HepG2 (cell line): Measurements from ENCODE around the gene TMEM167B. TPM values are rescaled to one million over a fixed set of nuclear protein-coding genes. Genes with fewer than 3 reads are reported as not detected.

Experiments
- ATAC-seq: fragments of 200-7000 bp; cut with Tn5 transposase; 3 replicates; pipeline ENCODE4 v1.9.1; 2020; ENCODE audit warnings: mild to moderate bottlenecking, moderate library complexity
- BruUV-seq: library from RNA; stranded (reverse); fragments of 400-500 nt; replicated peaks from 2 replicates; lab custom pipeline; 2021; lab: Mats Ljungman, UMichigan
- CTCF ChIA-PET: fragments of 300-600 bp; formaldehyde crosslinking; extraction: SDS; loops from one replicate; lab custom pipeline; 2021; ENCODE audit warnings: low total read pairs, inconsistent platforms, low intra/inter-chr PET ratio; lab: Yijun Ruan, JAX
- POLR2A ChIA-PET: fragments of 350-600 bp; sonication (Branson Sonifier 250); formaldehyde crosslinking; loops from one replicate; lab custom pipeline; 2020; ENCODE audit warnings: antibody characterized with exemption, inconsistent platforms; lab: Yijun Ruan, JAX
- DNase-seq: peaks from one replicate; pipeline ENCODE4 v3.0.0-alpha.2; 2015; ENCODE audit warnings: low spot score
- FAIRE-seq: peaks from 3 replicates; lab custom pipeline; 2011; peaks lifted over from hg19 to GRCh38; lab: Jason Lieb, UNC
- H2AFZ ChIP-seq: one replicate; pipeline ENCODE4 v1.6.1; 2011; ENCODE audit warnings: low read length, inconsistent platforms
- H3K27ac ChIP-seq: fragments of 300-600 bp; 3 replicates; pipeline ENCODE4 v1.8.0; 2011; ENCODE audit warnings: mixed run types, mild to moderate bottlenecking, mixed read lengths, low read length, inconsistent platforms; ENCODE audit not compliant: insufficient read depth; ENCODE audit errors: extremely low read length
- H3K27me3 ChIP-seq, 2 experiments: fragments of 200-600 bp in 1 of 2; 2 replicates in 1 of 2; 3 replicates in 1 of 2; pipeline versions ENCODE4 v1.6.0 to v1.8.0; 2011; ENCODE audit warnings: low read length in 2 of 2, mild to moderate bottlenecking in 2 of 2, moderate library complexity in 2 of 2, inconsistent platforms in 1 of 2; ENCODE audit not compliant: insufficient read depth in 2 of 2, control insufficient read depth in 1 of 2
- H3K36me3 ChIP-seq, 2 experiments: fragments of 200-600 bp in 1 of 2; replicated peaks in 1 of 2; 2 replicates in 1 of 2; 3 replicates in 1 of 2; pipeline versions ENCODE4 v1.5.1 to v1.8.0; 2011; ENCODE audit warnings: low read length in 2 of 2, inconsistent platforms in 1 of 2; ENCODE audit not compliant: insufficient read depth in 2 of 2, control insufficient read depth in 1 of 2
- H3K4me1 ChIP-seq: 2 replicates; pipeline ENCODE4 v1.5.1; 2012; ENCODE audit warnings: low read length, inconsistent platforms; ENCODE audit not compliant: insufficient read depth
- H3K4me2 ChIP-seq: 2 replicates; pipeline ENCODE4 v1.6.0; 2011; ENCODE audit warnings: low read depth, low read length, inconsistent platforms
- H3K4me3 ChIP-seq, 3 experiments: fragments of 200-600 bp in 1 of 3; sonication (generic), shearing (Covaris generic) in 1 of 3; replicated peaks in 1 of 3; 2 replicates each; pipeline ENCODE4 v1.5.1; 2011 to 2016; ENCODE audit warnings: low read length in 3 of 3, inconsistent platforms in 2 of 3, low read depth in 2 of 3, mild to moderate bottlenecking in 2 of 3, control low read depth in 1 of 3, mixed read lengths in 1 of 3; ENCODE audit not compliant: insufficient read depth in 1 of 3
- H3K79me2 ChIP-seq: one replicate; pipeline ENCODE4 v1.6.1; 2011; ENCODE audit warnings: low read length, inconsistent platforms; ENCODE audit not compliant: insufficient read depth
- H3K9ac ChIP-seq: 2 replicates; pipeline ENCODE4 v1.6.0; 2011; ENCODE audit warnings: mild to moderate bottlenecking, low read depth, low read length, inconsistent platforms; ENCODE audit not compliant: insufficient read depth
- H3K9me3 ChIP-seq: 2 replicates; pipeline ENCODE4 v1.5.1; 2012; ENCODE audit warnings: mild to moderate bottlenecking, low read length
- H4K20me1 ChIP-seq: 2 replicates; pipeline ENCODE4 v1.6.0; 2011; ENCODE audit warnings: inconsistent platforms, mild to moderate bottlenecking, low read length, moderate library complexity; ENCODE audit not compliant: insufficient read depth
- EP300 ChIP-seq, 3 experiments: sonication (generic) in 1 of 3; formaldehyde crosslinking in 1 of 3; IDR thresholded peaks; 2 replicates each; pipeline versions ENCODE4 v1.5.1 to v1.6.1; 2011 to 2020; ENCODE audit warnings: low read depth in 2 of 3, low read length in 2 of 3, borderline replicate concordance in 1 of 3, improper control_type of control experiment in 1 of 3, mild to moderate bottlenecking in 1 of 3, missing genetic modification reagents in 1 of 3, moderate library complexity in 1 of 3
- FOXA3 ChIP-seq: IDR thresholded peaks from 2 replicates; pipeline ENCODE4 v1.6.1; 2016; ENCODE audit warnings: missing genetic modification reagents, missing compliant biosample characterization
- GPBP1L1 ChIP-seq: sonication (generic); formaldehyde crosslinking; IDR thresholded peaks from 2 replicates; pipeline ENCODE4 v1.5.0; 2020; ENCODE audit warnings: mild to moderate bottlenecking, missing genetic modification reagents
- HNRNPLL ChIP-seq: fragments of 200-400 bp; formaldehyde crosslinking; IDR thresholded peaks from 2 replicates; pipeline ENCODE4 v1.6.1; 2017; ENCODE audit warnings: mild to moderate bottlenecking, low read depth, low read length; ENCODE audit not compliant: poor library complexity, severe bottlenecking
- ISX ChIP-seq: sonication (generic); formaldehyde crosslinking; conservative IDR thresholded peaks from 2 replicates; pipeline ENCODE4 v1.5.0; 2020; ENCODE audit warnings: missing genetic modification reagents
- RCOR2 ChIP-seq: IDR thresholded peaks from 2 replicates; pipeline ENCODE4 v1.6.1; 2016; ENCODE audit warnings: missing biosample characterization, missing genetic modification reagents
- SNAI1 ChIP-seq: sonication (generic); formaldehyde crosslinking; IDR thresholded peaks from 2 replicates; pipeline ENCODE4 v1.5.0; 2020; ENCODE audit warnings: mild to moderate bottlenecking, missing genetic modification reagents, borderline replicate concordance
- TERF1 ChIP-seq: sonication (generic); formaldehyde crosslinking; IDR thresholded peaks from 2 replicates; pipeline ENCODE4 v1.8.0; 2022; ENCODE audit warnings: mild to moderate bottlenecking, missing genetic modification reagents, moderate library complexity
- ZNF33A ChIP-seq: sonication (generic); formaldehyde crosslinking; IDR thresholded peaks from 2 replicates; pipeline ENCODE4 v1.5.1; 2020; ENCODE audit warnings: missing genetic modification reagents, mild to moderate bottlenecking, moderate library complexity, borderline replicate concordance
- ZNF780A ChIP-seq: sonication (generic); formaldehyde crosslinking; IDR thresholded peaks from 2 replicates; pipeline ENCODE4 v1.8.0; 2022; ENCODE audit warnings: mild to moderate bottlenecking, missing genetic modification reagents, moderate library complexity
- WGBS: methylation state at CpG from one replicate; pipeline ENCODE4 v1.1.6; 2017; ENCODE audit warnings: low lambda C conversion rate; 5-methylcytosine and 5-hydroxymethylcytosine counted together
- in situ Hi-C: cut with HindIII; loops from 2 replicates; pipeline ENCODE4 v1.10.0; 2017; ENCODE audit warnings: low pct_unique_long_range_greater_than_20kb; ENCODE audit not compliant: extremely low pct_ligation_motif_present
- intact Hi-C: fragments of 100-400 bp; cut with micrococcal nuclease; formaldehyde crosslinking; loops from one replicate; pipeline ENCODE4 v1.10.0; 2022; ENCODE audit not compliant: unreplicated experiment
- polyA plus RNA-seq, 8 experiments: library from polyadenylated mRNA; depleted of rRNA in 3 of 8; stranded (reverse) in 7 of 8; unstranded in 1 of 8; fragments of >200 nt; fragmentation: Illumina TruSeq in 4 of 8; extraction: Trizol in 4 of 8; gene quantifications; 2 replicates each; pipeline versions ENCODE4 v1.2.1 to v1.2.3, GENCODE V29; 2011 to 2016; ENCODE audit warnings: low read depth in 4 of 8, missing spikeins in 1 of 8, mixed read lengths in 1 of 8; ENCODE audit not compliant: insufficient read depth in 1 of 8
- total RNA-seq, 5 experiments: library from RNA; depleted of rRNA; stranded (reverse); fragments of >200 nt; fragmentation: Illumina TruSeq; extraction: Trizol; gene quantifications; 2 replicates each; pipeline ENCODE4 v1.2.3, GENCODE V29; 2016; ENCODE audit warnings: low read depth in 1 of 5

The TMEM167B gene
- total and polyA plus RNA-seq, 2 of the 13 experiments (the other 11 are each of a cell fraction or from before 2014, with no cell fraction given): 9.5 to 22.4 TPM

GRCh38 chr1:109060707-109061106 lies 29.9 kb upstream of the TMEM167B start (continued):
- TF ChIP-seq GPBP1L1 (CRISPR knock-in tag) (no peak), TERF1 (CRISPR knock-in tag) (no peak), ZNF33A (CRISPR knock-in tag) (no peak)

GRCh38 chr1:109061183-109061582 lies 29.4 kb upstream of the TMEM167B start:
- no peaks in the 10 kb centered on the region for H4K20me1 ChIP-seq
- no peak for DNase-seq
- BruUV-seq: no TSS peak
- in situ Hi-C loops: no loop called here
- no peak overlapping the region for H3K4me3 ChIP-seq
- FAIRE-seq: no peak
- ATAC-seq: no peak
- no peak overlapping the region for H3K9ac ChIP-seq
- CTCF ChIA-PET: no interaction called here
- H3K9me3 ChIP-seq: no peaks in the 10 kb centered on the region
- H3K27me3 ChIP-seq: no peaks in the 10 kb centered on the region
- H3K4me1 ChIP-seq: peaks cover 9% of the 10 kb centered on the region; the same call in 1 of the 2 replicates
- H2AFZ ChIP-seq: no peak overlapping the region
- POLR2A ChIA-PET: interaction anchor here (0.8 to 1.3 kb wide), 3 partner anchors 8 to 19 kb away, joined by 3 read pairs; partner anchors contain the start of genes TAF13 and WDR47
- no peak overlapping the region for H3K4me2 ChIP-seq
- no peaks in the 10 kb centered on the region for H3K79me2 ChIP-seq
- 97% methylated on average over 3 of the region's 4 CpGs for WGBS
- no peak for TF ChIP-seq SNAI1
- TF ChIP-seq RCOR2 (CRISPR knock-in tag): no peak
- TF ChIP-seq FOXA3 (CRISPR knock-in tag): no peak
- no peak for TF ChIP-seq HNRNPLL
- TF ChIP-seq ISX (CRISPR knock-in tag): no peak
- TF ChIP-seq ZNF780A (CRISPR knock-in tag): no peak
- TF ChIP-seq EP300 (IDR thresholded peaks at IDR 0.05; ENCODE audit: low read depth in 2 of 2, low read length in 2 of 2): no peak
- TF ChIP-seq EP300 (CRISPR knock-in tag; IDR thresholded peaks at IDR 0.05; ENCODE audit: borderline replicate concordance): no peak
- no peak overlapping the region for H3K27ac ChIP-seq
- peaks cover 0 to 16% of the 10 kb centered on the region in 2 experiments; a peak in 2 of 5 replicates for H3K36me3 ChIP-seq
- intact Hi-C loops: no loop called here
